HEK293 (cell line): ENCODE data around the gene RGS6.

Experiments
- CTCF ChIP-seq: fragments of 450-650 bp; formaldehyde crosslinking; IDR thresholded peaks from 2 replicates; pipeline ENCODE4 v1.5.1; 2016; ENCODE audit warnings: missing biosample characterization, missing genetic modification characterization
- OVOL3 ChIP-seq: fragments of 450-650 bp; formaldehyde crosslinking; IDR thresholded peaks from 2 replicates; pipeline ENCODE4 v1.5.1; 2016; ENCODE audit warnings: missing biosample characterization, missing genetic modification characterization
- REPIN1 ChIP-seq: fragments of 450-650 bp; formaldehyde crosslinking; IDR thresholded peaks from 2 replicates; pipeline ENCODE4 v1.5.1; 2017; ENCODE audit warnings: missing biosample characterization, missing genetic modification characterization, low read depth
- ZBTB20 ChIP-seq: fragments of 450-650 bp; formaldehyde crosslinking; IDR thresholded peaks from 2 replicates; pipeline ENCODE4 v1.5.1; 2016; ENCODE audit warnings: missing biosample characterization, missing genetic modification characterization
- ZBTB7A ChIP-seq: fragments of 450-650 bp; formaldehyde crosslinking; IDR thresholded peaks from 2 replicates; pipeline ENCODE4 v1.5.1; 2016; ENCODE audit warnings: low read depth, missing biosample characterization, missing genetic modification characterization
- ZEB2 ChIP-seq: fragments of 450-650 bp; formaldehyde crosslinking; IDR thresholded peaks from 2 replicates; pipeline ENCODE4 v1.5.1; 2016; ENCODE audit warnings: missing biosample characterization, missing genetic modification characterization
- ZNF133 ChIP-seq: fragments of 450-650 bp; formaldehyde crosslinking; IDR thresholded peaks from 2 replicates; pipeline ENCODE4 v1.5.1; 2016; ENCODE audit warnings: missing biosample characterization, missing genetic modification characterization
- ZNF169 ChIP-seq: fragments of 450-650 bp; formaldehyde crosslinking; IDR thresholded peaks from 2 replicates; pipeline ENCODE4 v1.5.1; 2016; ENCODE audit warnings: missing biosample characterization, missing genetic modification characterization
- ZNF175 ChIP-seq: fragments of 450-650 bp; formaldehyde crosslinking; IDR thresholded peaks from 2 replicates; pipeline ENCODE4 v1.5.1; 2016; ENCODE audit warnings: missing biosample characterization, missing genetic modification characterization
- ZNF324 ChIP-seq: fragments of 450-650 bp; formaldehyde crosslinking; IDR thresholded peaks from 2 replicates; pipeline ENCODE4 v1.5.1; 2016; ENCODE audit warnings: missing biosample characterization, missing genetic modification characterization
- ZNF404 ChIP-seq: fragments of 450-650 bp; formaldehyde crosslinking; IDR thresholded peaks from 2 replicates; pipeline ENCODE4 v1.5.1; 2017; ENCODE audit warnings: missing biosample characterization, missing genetic modification characterization
- ZNF561 ChIP-seq: fragments of 450-650 bp; IDR thresholded peaks from 2 replicates; pipeline ENCODE4 v1.5.1; 2018; ENCODE audit warnings: missing biosample characterization, missing genetic modification characterization, borderline replicate concordance
- ZNF624 ChIP-seq: fragments of 450-650 bp; formaldehyde crosslinking; IDR thresholded peaks from 2 replicates; pipeline ENCODE4 v1.5.1; 2017; ENCODE audit warnings: missing biosample characterization, missing genetic modification characterization
- ZNF658 ChIP-seq: fragments of 450-650 bp; formaldehyde crosslinking; IDR thresholded peaks from 2 replicates; pipeline ENCODE4; 2016; ENCODE audit warnings: missing biosample characterization, missing genetic modification characterization

- TF ChIP-seq ZBTB20 (tag by site-specific recombination) (no peak), ZNF624 (no peak), ZNF324 (tag by site-specific recombination) (no peak), ZNF658 (tag by site-specific recombination) (no peak), CTCF (no peak), ZNF404 (tag by site-specific recombination) (no peak), REPIN1 (tag by site-specific recombination) (no peak), ZBTB7A (no peak), ZNF175 (no peak), OVOL3 (tag by site-specific recombination) (no peak), ZNF133 (tag by site-specific recombination) (no peak), ZNF561 (no peak), ZEB2 (tag by site-specific recombination) (no peak), ZNF169 (no peak)
These were observed 330.5 kb downstream of the RGS6 start for GRCh38 chr14:72262771-72263170.
